Transverse colon (tissue), 4 donors: ENCODE results near the gene ST8SIA6. TPM values are rescaled to one million over a fixed set of nuclear protein-coding genes. Genes with fewer than 3 reads are reported as not detected.

Experiments used
- DNase-seq: peaks from one replicate; pipeline ENCODE4 v3.0.0-alpha.2; 2019
- H3K27ac ChIP-seq, 4 donors: fragments of 200-600 bp; sonication (generic); 2 replicates each; pipeline ENCODE4 v1.5.1; 2016 to 2018; ENCODE audit warnings: inconsistent platforms in 4 of 4
- H3K27me3 ChIP-seq: fragments of 200-600 bp; sonication (generic); 2 replicates; pipeline ENCODE4 v1.5.1; 2017; ENCODE audit warnings: inconsistent platforms
- H3K36me3 ChIP-seq, 4 donors: fragments of 200-600 bp; sonication (generic); 2 replicates each; pipeline ENCODE4 v1.5.1; 2017 to 2019; ENCODE audit warnings: inconsistent platforms in 4 of 4
- H3K4me1 ChIP-seq, 4 donors: fragments of 200-600 bp; sonication (generic); 2 replicates each; pipeline ENCODE4 v1.5.1; 2017 to 2020; ENCODE audit warnings: inconsistent platforms in 4 of 4
- H3K4me3 ChIP-seq, 4 donors: fragments of 200-600 bp; sonication (generic); 1 replicate in 1 of 4; 2 replicates in 3 of 4; pipeline versions ENCODE4 v1.5.1 to v1.6.1; 2017 to 2019; ENCODE audit warnings: inconsistent platforms in 4 of 4
- H3K9me3 ChIP-seq, 2 donors: fragments of 200-600 bp; sonication (generic); 2 replicates each; pipeline ENCODE4 v1.5.1; 2017 to 2019; ENCODE audit warnings: inconsistent platforms in 2 of 2
- EP300 ChIP-seq: sonication (generic); formaldehyde crosslinking; IDR thresholded peaks from one replicate; pipeline ENCODE4 v1.6.1; 2017; ENCODE audit warnings: antibody characterized with exemption, low read depth
- POLR2A ChIP-seq: fragments of 450-650 bp; IDR thresholded peaks from one replicate; pipeline ENCODE4 v1.6.1; 2016; ENCODE audit warnings: antibody characterized with exemption, mild to moderate bottlenecking, moderate library complexity
- POLR2AphosphoS5 ChIP-seq, 3 donors: sonication (generic); formaldehyde crosslinking; IDR thresholded peaks; one replicate each; pipeline ENCODE4 v1.6.1; 2016; ENCODE audit warnings: antibody characterized with exemption in 3 of 3
- WGBS, 2 donors: methylation state at CpG; one replicate each; pipeline ENCODE4 v1.1.5; 2018; ENCODE audit warnings: low coverage in 1 of 2; 5-methylcytosine and 5-hydroxymethylcytosine counted together
- in situ Hi-C, 4 donors: fragments of 200-750 bp; cut with MboI; loops; one replicate each; pipeline versions ENCODE4 v1.15.0 to v1.15.1; 2017; ENCODE audit warnings: low sequenced_read_pairs in 3 of 4, low pct_ligation_motif_present in 1 of 4, low pct_unique_long_range_greater_than_20kb in 1 of 4
- intact Hi-C: fragments of 100-400 bp; cut with DNase I; formaldehyde crosslinking; loops from one replicate; pipeline ENCODE4 v1.15.1; 2023; ENCODE audit warnings: low total_unique reads
- total RNA-seq, 4 donors: library from RNA; depleted of rRNA; stranded (reverse); fragments of >200 nt; gene quantifications; one replicate each; pipeline ENCODE4 v1.1.0, GENCODE V29; 2016
- TF ChIP-seq, protein P1 (sequence below), 5 experiments: fragments of 200-600 bp in 3 of 5; fragments of 450-650 bp in 2 of 5; sonication (generic) in 3 of 5; IDR thresholded peaks; 1 replicate in 2 of 5; 2 replicates in 3 of 5; pipeline ENCODE4 v1.5.1; 2016 to 2017; ENCODE audit warnings: antibody characterized with exemption in 5 of 5, inconsistent platforms in 3 of 5, mild to moderate bottlenecking in 2 of 5, moderate library complexity in 1 of 5

ST8SIA6 gene
- total RNA-seq, 4 donors from 2014 or later: 0.64 to 1.2 TPM; not detected in 2

DNA sequence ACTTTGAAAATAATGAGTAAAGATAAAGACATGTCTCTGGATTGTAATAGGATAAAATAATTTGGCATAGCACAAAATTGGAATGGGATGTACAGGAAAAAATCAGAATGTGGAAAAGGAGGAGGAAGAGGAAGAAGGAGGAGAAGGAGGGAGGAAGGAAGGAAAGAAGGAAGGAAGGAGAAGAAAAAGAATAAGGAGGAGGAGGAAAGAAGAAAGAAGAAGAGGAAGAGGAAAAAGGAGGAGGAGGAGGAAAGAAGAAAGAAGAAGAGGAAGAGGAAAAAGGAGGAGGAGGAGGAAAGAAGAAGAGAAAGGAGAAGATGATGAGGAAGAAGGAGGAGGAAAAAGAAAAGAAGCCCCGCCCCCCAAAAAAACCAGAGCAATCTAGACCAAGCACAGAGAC is 95.9 kb downstream of the ST8SIA6 start:
- intact Hi-C loops (no loop called here), in situ Hi-C loops (no loop called here)
- no peaks in the 10 kb centered on the region for H3K9me3 ChIP-seq
- H3K4me3 ChIP-seq: no peak overlapping the region
- TF ChIP-seq, protein P1, sequence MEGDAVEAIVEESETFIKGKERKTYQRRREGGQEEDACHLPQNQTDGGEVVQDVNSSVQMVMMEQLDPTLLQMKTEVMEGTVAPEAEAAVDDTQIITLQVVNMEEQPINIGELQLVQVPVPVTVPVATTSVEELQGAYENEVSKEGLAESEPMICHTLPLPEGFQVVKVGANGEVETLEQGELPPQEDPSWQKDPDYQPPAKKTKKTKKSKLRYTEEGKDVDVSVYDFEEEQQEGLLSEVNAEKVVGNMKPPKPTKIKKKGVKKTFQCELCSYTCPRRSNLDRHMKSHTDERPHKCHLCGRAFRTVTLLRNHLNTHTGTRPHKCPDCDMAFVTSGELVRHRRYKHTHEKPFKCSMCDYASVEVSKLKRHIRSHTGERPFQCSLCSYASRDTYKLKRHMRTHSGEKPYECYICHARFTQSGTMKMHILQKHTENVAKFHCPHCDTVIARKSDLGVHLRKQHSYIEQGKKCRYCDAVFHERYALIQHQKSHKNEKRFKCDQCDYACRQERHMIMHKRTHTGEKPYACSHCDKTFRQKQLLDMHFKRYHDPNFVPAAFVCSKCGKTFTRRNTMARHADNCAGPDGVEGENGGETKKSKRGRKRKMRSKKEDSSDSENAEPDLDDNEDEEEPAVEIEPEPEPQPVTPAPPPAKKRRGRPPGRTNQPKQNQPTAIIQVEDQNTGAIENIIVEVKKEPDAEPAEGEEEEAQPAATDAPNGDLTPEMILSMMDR (IDR thresholded peaks at IDR 0.05): no peak
- no peak for TF ChIP-seq POLR2A
- TF ChIP-seq EP300: no peak
- no peak for TF ChIP-seq POLR2AphosphoS5 (IDR thresholded peaks at IDR 0.05)
- 84% methylated on average over 1 of the region's 1 CpG; no CpG with 5 or more reads in 1 of the 2 donors for WGBS, 2 donors
- H3K27me3 ChIP-seq: no peaks in the 10 kb centered on the region
- no peaks in the 10 kb centered on the region for H3K4me1 ChIP-seq
- H3K36me3 ChIP-seq: no peaks in the 10 kb centered on the region
- no peak for DNase-seq
- H3K27ac ChIP-seq: no peak overlapping the region

DNA sequence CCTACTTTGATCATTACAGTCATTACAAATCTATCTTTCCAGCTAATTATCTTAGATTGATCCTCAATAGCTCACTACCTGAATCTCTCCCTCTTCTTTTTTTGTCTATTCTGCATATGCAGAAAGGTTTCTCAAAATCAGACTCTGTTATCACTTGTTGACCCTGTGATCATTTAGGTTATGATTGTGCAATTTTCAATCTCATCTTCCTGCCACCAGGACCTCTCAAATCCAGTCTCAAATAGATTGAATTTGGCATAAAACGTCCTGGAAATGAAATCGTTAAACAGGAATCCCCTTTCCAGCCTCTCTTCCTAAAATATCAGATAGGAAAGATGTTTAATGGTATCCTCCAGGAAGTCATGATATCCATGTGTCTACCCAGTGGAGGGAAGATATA is 96.6 kb downstream of the ST8SIA6 start:
- no peaks in the 10 kb centered on the region for H3K4me1 ChIP-seq
- no peaks in the 10 kb centered on the region for H3K27me3 ChIP-seq
- no peaks in the 10 kb centered on the region for H3K9me3 ChIP-seq
- intact Hi-C loops: no loop called here
- TF ChIP-seq POLR2A: no peak
- no peak for TF ChIP-seq POLR2AphosphoS5 (IDR thresholded peaks at IDR 0.05)
- TF ChIP-seq, protein P1 (IDR thresholded peaks at IDR 0.05): no peak
- TF ChIP-seq EP300: no peak
- 66 to 68% methylated on average over 2 of the region's 2 CpGs for WGBS, 2 donors
- no peak overlapping the region for H3K4me3 ChIP-seq
- no peaks in the 10 kb centered on the region for H3K36me3 ChIP-seq
- in situ Hi-C loops: no loop called here
- DNase-seq: no peak
- H3K27ac ChIP-seq: no peak overlapping the region

DNA sequence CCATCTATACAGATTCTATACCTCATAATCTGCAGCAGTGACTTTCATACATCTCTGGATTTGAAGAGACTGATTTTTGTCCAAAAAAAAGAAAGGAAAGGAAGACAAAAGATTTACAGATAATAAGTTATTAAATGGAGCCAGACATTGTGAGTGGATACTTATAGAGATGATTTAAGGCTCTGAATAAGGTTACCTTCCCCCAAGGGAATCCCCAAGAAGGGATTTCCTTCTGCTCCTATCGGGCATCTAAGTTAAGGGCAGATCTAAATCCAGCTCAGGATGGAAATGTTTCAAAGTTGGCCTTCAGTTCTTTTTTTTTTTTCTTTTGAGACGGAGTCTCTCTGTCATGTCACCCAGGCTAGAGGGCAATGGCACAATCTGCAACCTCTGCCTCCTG is 97.6 kb downstream of the ST8SIA6 start:
- no peak for DNase-seq
- Histone ChIP-seq H3K27ac (no peak overlapping the region), H3K4me3 (no peak overlapping the region), H3K9me3 (no peaks in the 10 kb centered on the region), H3K27me3 (no peaks in the 10 kb centered on the region), H3K4me1 (no peaks in the 10 kb centered on the region), H3K36me3 (no peaks in the 10 kb centered on the region)
- WGBS, 2 donors: 76 to 87% methylated on average over 2 of the region's 2 CpGs
- in situ Hi-C loops: no loop called here
- intact Hi-C loops: no loop called here
- TF ChIP-seq POLR2AphosphoS5 (IDR thresholded peaks at IDR 0.05) (no peak), POLR2A (no peak), EP300 (no peak)
- TF ChIP-seq, protein P1 (IDR thresholded peaks at IDR 0.05): no peak

DNA sequence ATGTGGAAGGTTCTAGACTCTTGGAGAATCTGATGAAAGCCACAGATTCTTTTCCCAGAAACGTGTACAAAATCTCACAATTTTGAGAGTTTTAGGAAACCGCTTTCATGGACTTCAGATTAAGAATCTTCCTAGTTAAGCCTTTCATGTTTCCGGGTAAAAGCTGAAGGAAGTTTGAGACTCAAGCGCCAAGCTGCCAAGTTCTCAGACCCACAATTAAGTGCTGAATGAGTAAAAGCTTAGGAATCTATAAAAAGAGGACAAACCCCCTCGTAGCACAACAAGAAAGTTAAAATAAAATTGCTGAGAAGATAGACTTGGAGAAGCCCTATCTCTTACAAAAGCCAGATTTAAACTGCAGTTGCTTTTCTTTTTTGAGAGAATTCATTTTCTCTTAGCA is 99.6 kb downstream of the ST8SIA6 start:
- no peaks in the 10 kb centered on the region for H3K9me3 ChIP-seq
- H3K27ac ChIP-seq: no peak overlapping the region
- WGBS, 2 donors: 70 to 73% methylated on average over 5 of the region's 5 CpGs
- TF ChIP-seq POLR2AphosphoS5 (IDR thresholded peaks at IDR 0.05): no peak
- no peak for TF ChIP-seq POLR2A
- no peak for TF ChIP-seq EP300
- TF ChIP-seq, protein P1 (IDR thresholded peaks at IDR 0.05): no peak
- no peaks in the 10 kb centered on the region for H3K36me3 ChIP-seq
- intact Hi-C loops: loop anchor here (5.0 kb wide), 1 partner anchor 1488 kb away; no protein-coding TSS in a partner anchor
- DNase-seq: no peak
- no peaks in the 10 kb centered on the region for H3K4me1 ChIP-seq
- in situ Hi-C loops: no loop called here
- H3K27me3 ChIP-seq: no peaks in the 10 kb centered on the region
- no peak overlapping the region for H3K4me3 ChIP-seq
